Keratinocyte (primary cell): Measurements from ENCODE around the gene CAPN5. TPM values are rescaled to one million over a fixed set of nuclear protein-coding genes. Genes with fewer than 3 reads are reported as not detected.

Experiments used
- DNase-seq: peaks from one replicate; pipeline ENCODE4 v3.0.0-alpha.2; 2011; ENCODE audit warnings: low read depth, missing footprints, low spot score
- FAIRE-seq: peaks from 2 replicates; lab custom pipeline; 2011; peaks lifted over from hg19 to GRCh38; lab: Jason Lieb, UNC
- H2AFZ ChIP-seq: 2 replicates; pipeline ENCODE4 v1.6.0; 2012; ENCODE audit warnings: low read length, control low read depth, inconsistent platforms; ENCODE audit not compliant: control insufficient read depth
- H3K27ac ChIP-seq: 2 replicates; pipeline ENCODE4 v1.5.1; 2011; ENCODE audit warnings: low read length; ENCODE audit not compliant: control insufficient read depth, insufficient read depth
- H3K27me3 ChIP-seq: 3 replicates; pipeline ENCODE4 v1.6.0; 2011; ENCODE audit warnings: low read length; ENCODE audit not compliant: control insufficient read depth, insufficient read depth; ENCODE audit errors: extremely low read depth
- H3K36me3 ChIP-seq, 2 experiments: 2 replicates in 1 of 2; 3 replicates in 1 of 2; pipeline ENCODE4 v1.5.1; 2011; ENCODE audit warnings: low read length in 2 of 2, mild to moderate bottlenecking in 1 of 2; ENCODE audit not compliant: control insufficient read depth in 2 of 2, insufficient read depth in 2 of 2; ENCODE audit errors: extremely low read depth in 1 of 2
- H3K4me1 ChIP-seq: 3 replicates; pipeline ENCODE4 v1.5.1; 2011; ENCODE audit warnings: low read length; ENCODE audit not compliant: control insufficient read depth, insufficient read depth; ENCODE audit errors: extremely low read depth
- H3K4me2 ChIP-seq: 3 replicates; pipeline ENCODE4 v1.6.0; 2011; ENCODE audit warnings: low read depth, low read length; ENCODE audit not compliant: control insufficient read depth, insufficient read depth; ENCODE audit errors: extremely low read depth
- H3K4me3 ChIP-seq, 3 experiments: fragments of 200-600 bp in 1 of 3; sonication (generic) in 1 of 3; 2 replicates in 2 of 3; 3 replicates in 1 of 3; pipeline ENCODE4 v1.5.1; 2011 to 2016; ENCODE audit warnings: low read length in 3 of 3, mild to moderate bottlenecking in 3 of 3, control low read depth in 2 of 3, inconsistent platforms in 1 of 3, low read depth in 1 of 3, mixed read lengths in 1 of 3, mixed run types in 1 of 3, moderate library complexity in 1 of 3; ENCODE audit not compliant: control insufficient read depth in 2 of 3, insufficient read depth in 2 of 3; ENCODE audit errors: extremely low read depth in 1 of 3
- H3K79me2 ChIP-seq: 2 replicates; pipeline ENCODE4 v1.6.0; 2012; ENCODE audit warnings: low read length; ENCODE audit not compliant: control insufficient read depth, insufficient read depth
- H3K9ac ChIP-seq: 3 replicates; pipeline ENCODE4 v1.6.0; 2011; ENCODE audit warnings: low read length; ENCODE audit not compliant: control insufficient read depth, insufficient read depth; ENCODE audit errors: extremely low read depth
- H3K9me1 ChIP-seq: 3 replicates; pipeline ENCODE4 v1.6.0; 2011; ENCODE audit warnings: low read length; ENCODE audit not compliant: control insufficient read depth, insufficient read depth; ENCODE audit errors: extremely low read depth
- H3K9me3 ChIP-seq: 2 replicates; pipeline ENCODE4 v1.5.1; 2012; ENCODE audit warnings: low read depth, low read length; ENCODE audit not compliant: control insufficient read depth
- H4K20me1 ChIP-seq: 3 replicates; pipeline ENCODE4 v1.6.0; 2011; ENCODE audit warnings: low read length; ENCODE audit not compliant: control insufficient read depth, insufficient read depth; ENCODE audit errors: extremely low read depth
- EZH2 ChIP-seq: IDR thresholded peaks from one replicate; pipeline ENCODE4 v1.6.1; 2012; ENCODE audit warnings: inconsistent platforms, mild to moderate bottlenecking, low read length, moderate library complexity
- dilution Hi-C: fragments of 300-500 bp; cut with MboI; formaldehyde crosslinking; loops from one replicate; pipeline ENCODE4 v1.7.0; 2020; ENCODE audit warnings: low sequenced_read_pairs; ENCODE audit not compliant: extremely low pct_ligation_motif_present
- polyA plus RNA-seq, 5 experiments: library from polyadenylated mRNA; depleted of rRNA in 3 of 5; stranded (reverse) in 3 of 5; stranded (forward) in 1 of 5; unstranded in 1 of 5; fragments of >200 nt; gene quantifications; 1 replicate in 1 of 5; 2 replicates in 3 of 5; 3 replicates in 1 of 5; pipeline versions ENCODE4 v1.2.1 to v1.2.3, GENCODE V29; 2011 to 2012; ENCODE audit warnings: missing spikeins in 2 of 5, low read depth in 1 of 5, low replicate concordance in 1 of 5
- TF ChIP-seq, protein P1 (sequence below), 3 experiments: IDR thresholded peaks in 1 of 3; conservative IDR thresholded peaks in 1 of 3; optimal IDR thresholded peaks in 1 of 3; 2 replicates in 2 of 3; 3 replicates in 1 of 3; pipeline versions ENCODE3 to v1.5.1; 2011; ENCODE audit warnings: low read length in 3 of 3, mild to moderate bottlenecking in 3 of 3, moderate library complexity in 2 of 3, control low read depth in 1 of 3, inconsistent platforms in 1 of 3; ENCODE audit not compliant: insufficient read depth in 2 of 3; ENCODE audit errors: extremely low read depth in 1 of 3

Gene CAPN5
- polyA plus RNA-seq, 1 donor (not counting 4 experiments of a cell fraction or from before 2014, with no cell fraction given) = 1.2 TPM

DNA sequence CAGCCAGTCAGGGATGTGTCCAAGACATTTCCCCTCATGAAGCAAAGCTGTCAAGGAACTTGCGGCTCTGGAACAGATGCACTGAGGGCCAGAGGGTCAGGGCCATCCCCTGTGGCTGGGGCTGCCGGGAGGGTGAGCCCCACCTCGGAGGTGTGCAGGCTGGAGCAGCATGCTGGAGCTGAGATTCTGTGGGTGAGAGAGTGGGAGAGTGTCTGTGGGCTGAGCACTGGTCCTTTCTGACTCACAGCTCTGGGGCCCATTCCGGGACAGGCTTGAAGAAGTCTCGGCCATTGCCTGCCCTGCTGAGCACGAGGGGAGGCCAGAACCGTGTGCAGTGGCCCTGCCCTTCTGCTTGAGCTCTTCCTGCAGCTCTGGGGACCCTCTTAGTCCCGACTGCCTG is 38.0 kb downstream of the CAPN5 start:
- H3K9me3 ChIP-seq = no peaks in the 10 kb centered on the region
- H3K4me1 ChIP-seq = no peaks in the 10 kb centered on the region
- H3K36me3 ChIP-seq = no peaks in the 10 kb centered on the region
- no peaks in the 10 kb centered on the region for H4K20me1 ChIP-seq
- FAIRE-seq (no peak), DNase-seq (no peak)
- H3K79me2 ChIP-seq = no peaks in the 10 kb centered on the region
- no peak overlapping the region for H3K4me3 ChIP-seq
- dilution Hi-C loops = no loop called here
- TF ChIP-seq EZH2 = no peak
- TF ChIP-seq, protein P1, sequence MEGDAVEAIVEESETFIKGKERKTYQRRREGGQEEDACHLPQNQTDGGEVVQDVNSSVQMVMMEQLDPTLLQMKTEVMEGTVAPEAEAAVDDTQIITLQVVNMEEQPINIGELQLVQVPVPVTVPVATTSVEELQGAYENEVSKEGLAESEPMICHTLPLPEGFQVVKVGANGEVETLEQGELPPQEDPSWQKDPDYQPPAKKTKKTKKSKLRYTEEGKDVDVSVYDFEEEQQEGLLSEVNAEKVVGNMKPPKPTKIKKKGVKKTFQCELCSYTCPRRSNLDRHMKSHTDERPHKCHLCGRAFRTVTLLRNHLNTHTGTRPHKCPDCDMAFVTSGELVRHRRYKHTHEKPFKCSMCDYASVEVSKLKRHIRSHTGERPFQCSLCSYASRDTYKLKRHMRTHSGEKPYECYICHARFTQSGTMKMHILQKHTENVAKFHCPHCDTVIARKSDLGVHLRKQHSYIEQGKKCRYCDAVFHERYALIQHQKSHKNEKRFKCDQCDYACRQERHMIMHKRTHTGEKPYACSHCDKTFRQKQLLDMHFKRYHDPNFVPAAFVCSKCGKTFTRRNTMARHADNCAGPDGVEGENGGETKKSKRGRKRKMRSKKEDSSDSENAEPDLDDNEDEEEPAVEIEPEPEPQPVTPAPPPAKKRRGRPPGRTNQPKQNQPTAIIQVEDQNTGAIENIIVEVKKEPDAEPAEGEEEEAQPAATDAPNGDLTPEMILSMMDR (optimal IDR thresholded peaks at IDR 0.05 in 1 of 3, IDR thresholded peaks at IDR 0.05 in 1 of 3, conservative IDR thresholded peaks at IDR 0.05 in 1 of 3; ENCODE audit: extremely low read depth in 1 of 3, insufficient read depth in 2 of 3, low read length in 3 of 3) = no peak
- no peak overlapping the region for H3K4me2 ChIP-seq
- peaks cover 3% of the 10 kb centered on the region for H3K27me3 ChIP-seq
- no peak overlapping the region for H3K9ac ChIP-seq
- no peak overlapping the region for H3K27ac ChIP-seq
- no peak overlapping the region for H2AFZ ChIP-seq
- no peaks in the 10 kb centered on the region for H3K9me1 ChIP-seq

DNA sequence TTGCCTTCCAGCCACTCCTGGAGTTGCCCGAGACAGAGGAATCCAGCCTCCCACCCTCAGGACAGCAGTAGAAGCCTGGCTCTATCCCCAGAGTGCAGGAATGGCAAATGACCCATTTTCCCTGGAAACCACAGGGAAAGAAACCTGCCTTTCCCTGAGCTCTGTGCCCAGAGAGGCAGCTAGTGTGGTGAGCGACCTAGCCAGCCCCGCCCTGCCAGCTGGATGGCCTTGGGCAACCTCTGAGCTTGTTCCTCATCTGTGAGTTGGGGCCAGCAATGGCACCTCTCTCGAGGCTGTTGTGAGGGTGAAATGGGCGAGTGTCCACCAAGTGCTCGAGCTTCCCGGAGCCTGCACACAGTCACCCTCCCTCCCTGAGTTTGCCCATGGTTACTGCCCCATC is 39.5 kb downstream of the CAPN5 start:
- H4K20me1 ChIP-seq = no peaks in the 10 kb centered on the region
- H3K27me3 ChIP-seq = peaks cover 3% of the 10 kb centered on the region
- no peak overlapping the region for H3K27ac ChIP-seq
- H3K79me2 ChIP-seq = no peaks in the 10 kb centered on the region
- no peaks in the 10 kb centered on the region for H3K4me1 ChIP-seq
- no peaks in the 10 kb centered on the region for H3K36me3 ChIP-seq
- H3K9me3 ChIP-seq = no peaks in the 10 kb centered on the region
- FAIRE-seq = no peak
- no peak for DNase-seq
- H2AFZ ChIP-seq = no peak overlapping the region
- no peak overlapping the region for H3K4me2 ChIP-seq
- no peak overlapping the region for H3K9ac ChIP-seq
- H3K9me1 ChIP-seq = no peaks in the 10 kb centered on the region
- no peak for TF ChIP-seq EZH2
- TF ChIP-seq, protein P1 (optimal IDR thresholded peaks at IDR 0.05 in 1 of 3, IDR thresholded peaks at IDR 0.05 in 1 of 3, conservative IDR thresholded peaks at IDR 0.05 in 1 of 3; ENCODE audit: extremely low read depth in 1 of 3, insufficient read depth in 2 of 3, low read length in 3 of 3) = no peak
- dilution Hi-C loops = no loop called here
- no peak overlapping the region for H3K4me3 ChIP-seq
